ENCODE data around the gene APOB.

DNA sequence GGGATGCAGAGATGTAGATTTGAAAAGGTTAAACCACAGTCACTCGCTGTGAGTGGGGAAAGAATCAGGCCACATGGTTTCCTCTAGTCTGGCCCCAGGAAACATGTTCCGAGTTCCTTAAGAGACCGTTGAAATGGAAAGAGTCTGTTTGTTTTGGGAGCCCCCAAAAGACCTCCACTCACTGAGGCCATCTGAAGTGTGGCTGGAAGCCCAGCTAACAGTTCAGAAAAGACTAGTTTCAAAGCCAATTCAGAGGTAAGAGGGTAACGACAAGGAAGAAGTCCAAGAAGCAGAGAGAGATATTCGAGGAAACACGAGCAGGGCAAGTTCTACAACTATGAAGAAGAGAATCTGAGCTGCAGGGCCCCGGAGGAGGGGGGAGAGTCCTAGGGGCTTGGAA is 61.0 kb downstream of the APOB start:
- TF ChIP-seq CTCF (IDR thresholded peaks at IDR 0.05; ENCODE audit: low read depth, low read length, poor library complexity, severe bottlenecking) = no peak
- TF ChIP-seq EZH2phosphoT487 (IDR thresholded peaks at IDR 0.05; ENCODE audit: borderline replicate concordance, low read length) = no peak

All from DOHH2 (cell line).